Middle frontal gyrus (tissue), 1 donor: Measurements from ENCODE around the gene ALK.

ENCODE experiments used
- DNase-seq: peaks from one replicate; pipeline ENCODE4 v3.0.0-alpha.2; 2015; ENCODE audit warnings: low spot score; ENCODE audit errors: extremely low spot score

Gene ALK

GRCh38 chr2:29580223-29580622 lies 341.2 kb downstream of the ALK start:
- DNase-seq = no peak

GRCh38 chr2:29579495-29580169 lies 341.8 kb downstream of the ALK start:
- no peak for DNase-seq

- DNase-seq = no peak
Measured at GRCh38 chr2:29578084-29578598, 343.2 kb downstream of the ALK start.

GRCh38 chr2:29576231-29576630 lies 345.2 kb downstream of the ALK start:
- DNase-seq = no peak

GRCh38 chr2:29575370-29575890 lies 346.0 kb downstream of the ALK start:
- DNase-seq = no peak

- no peak for DNase-seq
Measured at GRCh38 chr2:29573612-29574011, 347.8 kb downstream of the ALK start.

- no peak for DNase-seq
Measured at GRCh38 chr2:29573147-29573546, 348.2 kb downstream of the ALK start.

GRCh38 chr2:29570539-29570938 lies 350.8 kb downstream of the ALK start:
- DNase-seq = no peak

GRCh38 chr2:29567906-29568520 lies 353.4 kb downstream of the ALK start:
- no peak for DNase-seq

GRCh38 chr2:29563697-29564096 lies 357.7 kb downstream of the ALK start:
- DNase-seq = no peak

GRCh38 chr2:29562896-29563295 lies 358.5 kb downstream of the ALK start:
- no peak for DNase-seq

- DNase-seq = no peak
Measured at GRCh38 chr2:29562319-29562718, 359.1 kb downstream of the ALK start.

- DNase-seq = no peak
Measured at GRCh38 chr2:29561628-29562027, 359.8 kb downstream of the ALK start.

GRCh38 chr2:29561181-29561580 lies 360.2 kb downstream of the ALK start:
- no peak for DNase-seq

GRCh38 chr2:29560566-29560965 lies 360.8 kb downstream of the ALK start:
- DNase-seq = no peak

- no peak for DNase-seq
Measured at GRCh38 chr2:29560030-29560429, 361.4 kb downstream of the ALK start.

GRCh38 chr2:29559578-29559977 lies 361.8 kb downstream of the ALK start:
- no peak for DNase-seq

GRCh38 chr2:29558097-29558496 lies 363.3 kb downstream of the ALK start:
- DNase-seq = no peak

GRCh38 chr2:29557268-29557667 lies 364.1 kb downstream of the ALK start:
- no peak for DNase-seq

- DNase-seq = no peak
Measured at GRCh38 chr2:29549069-29549380, 372.4 kb downstream of the ALK start.

- no peak for DNase-seq
Measured at GRCh38 chr2:29544917-29545316, 376.5 kb downstream of the ALK start.

GRCh38 chr2:29544031-29544430 lies 377.4 kb downstream of the ALK start:
- no peak for DNase-seq

GRCh38 chr2:29535188-29535587 lies 386.2 kb downstream of the ALK start:
- no peak for DNase-seq
